Measurements from ENCODE around the gene TTC9B. TPM values are rescaled to one million over a fixed set of nuclear protein-coding genes. Genes with fewer than 3 reads are reported as not detected.

TTC9B gene
- total RNA-seq, 4 donors from 2014 or later, result not detected

- Histone ChIP-seq H3K9me3 (no peaks in the 10 kb centered on the region), H3K4me1 (peaks cover 13 to 29% (median 26%) of the 10 kb centered on the region in 4 donors), H3K27me3 (peaks cover 0 to 72% (median 39%) of the 10 kb centered on the region in 4 donors), H3K36me3 (no peaks in the 10 kb centered on the region), H3K27ac (replicated peaks in 1 of 4) (no peak overlapping the region), H3K4me3 (no peak overlapping the region)
- WGBS, result 86% methylated on average over 25 of the region's 32 CpGs
- intact Hi-C loops (cut with DNase I), result loop anchor here (5.0 kb wide), 1 partner anchor 427 kb away; no protein-coding TSS in a partner anchor
- TF ChIP-seq EP300 (IDR thresholded peaks at IDR 0.05) (no peak), POLR2A (IDR thresholded peaks at IDR 0.05; ENCODE audit: low read depth) (no peak), POLR2AphosphoS5 (IDR thresholded peaks at IDR 0.05) (no peak)
- TF ChIP-seq, protein P1, sequence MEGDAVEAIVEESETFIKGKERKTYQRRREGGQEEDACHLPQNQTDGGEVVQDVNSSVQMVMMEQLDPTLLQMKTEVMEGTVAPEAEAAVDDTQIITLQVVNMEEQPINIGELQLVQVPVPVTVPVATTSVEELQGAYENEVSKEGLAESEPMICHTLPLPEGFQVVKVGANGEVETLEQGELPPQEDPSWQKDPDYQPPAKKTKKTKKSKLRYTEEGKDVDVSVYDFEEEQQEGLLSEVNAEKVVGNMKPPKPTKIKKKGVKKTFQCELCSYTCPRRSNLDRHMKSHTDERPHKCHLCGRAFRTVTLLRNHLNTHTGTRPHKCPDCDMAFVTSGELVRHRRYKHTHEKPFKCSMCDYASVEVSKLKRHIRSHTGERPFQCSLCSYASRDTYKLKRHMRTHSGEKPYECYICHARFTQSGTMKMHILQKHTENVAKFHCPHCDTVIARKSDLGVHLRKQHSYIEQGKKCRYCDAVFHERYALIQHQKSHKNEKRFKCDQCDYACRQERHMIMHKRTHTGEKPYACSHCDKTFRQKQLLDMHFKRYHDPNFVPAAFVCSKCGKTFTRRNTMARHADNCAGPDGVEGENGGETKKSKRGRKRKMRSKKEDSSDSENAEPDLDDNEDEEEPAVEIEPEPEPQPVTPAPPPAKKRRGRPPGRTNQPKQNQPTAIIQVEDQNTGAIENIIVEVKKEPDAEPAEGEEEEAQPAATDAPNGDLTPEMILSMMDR (IDR thresholded peaks at IDR 0.05), result no peak
- no peak for DNase-seq (ENCODE audit: extremely low spot score)
Observed at GRCh38 chr19:40224342-40225150, 6.4 kb upstream of the TTC9B start.

GRCh38 chr19:40223135-40223822 lies 5.1 kb upstream of the TTC9B start:
- H3K4me3 ChIP-seq, result no peak overlapping the region
- no peak overlapping the region for H3K27ac ChIP-seq (replicated peaks in 1 of 4)
- H3K27me3 ChIP-seq, result peaks cover 0 to 84% (median 51%) of the 10 kb centered on the region in 4 donors
- 43% methylated on average over 18 of the region's 48 CpGs for WGBS
- intact Hi-C loops (cut with DNase I), result loop anchor here (5.0 kb wide), 1 partner anchor 426 kb away; no protein-coding TSS in a partner anchor
- H3K9me3 ChIP-seq, result no peaks in the 10 kb centered on the region
- no peaks in the 10 kb centered on the region for H3K36me3 ChIP-seq
- DNase-seq (ENCODE audit: extremely low spot score), result no peak
- peaks cover 13 to 30% (median 28%) of the 10 kb centered on the region in 4 donors for H3K4me1 ChIP-seq
- TF ChIP-seq POLR2A (IDR thresholded peaks at IDR 0.05; ENCODE audit: low read depth) (no peak), POLR2AphosphoS5 (IDR thresholded peaks at IDR 0.05) (no peak), EP300 (IDR thresholded peaks at IDR 0.05) (no peak)
- TF ChIP-seq, protein P1 (IDR thresholded peaks at IDR 0.05), result no peak

GRCh38 chr19:40221858-40222619 lies 3.9 kb upstream of the TTC9B start:
- H3K4me3 ChIP-seq, result no peak overlapping the region
- 40% methylated on average over 41 of the region's 41 CpGs for WGBS
- H3K27me3 ChIP-seq, result peaks cover 9 to 95% (median 63%) of the 10 kb centered on the region in 4 donors
- TF ChIP-seq, protein P1 (IDR thresholded peaks at IDR 0.05), result peak; percentile 93 to 97 (median 94)
- peak in 1 of 2 donors; percentile 56 for TF ChIP-seq POLR2AphosphoS5 (IDR thresholded peaks at IDR 0.05)
- no peak for TF ChIP-seq EP300 (IDR thresholded peaks at IDR 0.05)
- TF ChIP-seq POLR2A (IDR thresholded peaks at IDR 0.05; ENCODE audit: low read depth), result no peak
- peaks cover 18 to 43% (median 40%) of the 10 kb centered on the region in 4 donors for H3K4me1 ChIP-seq
- H3K27ac ChIP-seq (replicated peaks in 1 of 4), result no peak overlapping the region
- intact Hi-C loops (cut with DNase I), result loop anchor here (1.0 to 5.0 kb wide), 2 partner anchors 83 to 425 kb away; no protein-coding TSS in a partner anchor
- peak; percentile 96 for DNase-seq (ENCODE audit: extremely low spot score)
- H3K36me3 ChIP-seq, result no peaks in the 10 kb centered on the region
- H3K9me3 ChIP-seq, result no peaks in the 10 kb centered on the region

- intact Hi-C loops (cut with DNase I), result loop anchor here (5.0 kb wide), 1 partner anchor 423 kb away; no protein-coding TSS in a partner anchor
- Histone ChIP-seq H3K9me3 (no peaks in the 10 kb centered on the region), H3K36me3 (no peaks in the 10 kb centered on the region), H3K4me1 (peaks cover 7 to 34% (median 31%) of the 10 kb centered on the region in 4 donors), H3K27me3 (peaks cover 10 to 95% (median 59%) of the 10 kb centered on the region in 4 donors), H3K4me3 (no peak overlapping the region), H3K27ac (replicated peaks in 1 of 4) (no peak overlapping the region)
- no peak for DNase-seq (ENCODE audit: extremely low spot score)
- no peak for TF ChIP-seq POLR2A (IDR thresholded peaks at IDR 0.05; ENCODE audit: low read depth)
- TF ChIP-seq, protein P1 (IDR thresholded peaks at IDR 0.05), result no peak
- TF ChIP-seq POLR2AphosphoS5 (IDR thresholded peaks at IDR 0.05), result no peak
- TF ChIP-seq EP300 (IDR thresholded peaks at IDR 0.05), result no peak
- 87% methylated on average over 9 of the region's 9 CpGs for WGBS
Observed at GRCh38 chr19:40220674-40221073, 2.5 kb upstream of the TTC9B start.
